Measurements from ENCODE around the gene IL18BP.

DNA sequence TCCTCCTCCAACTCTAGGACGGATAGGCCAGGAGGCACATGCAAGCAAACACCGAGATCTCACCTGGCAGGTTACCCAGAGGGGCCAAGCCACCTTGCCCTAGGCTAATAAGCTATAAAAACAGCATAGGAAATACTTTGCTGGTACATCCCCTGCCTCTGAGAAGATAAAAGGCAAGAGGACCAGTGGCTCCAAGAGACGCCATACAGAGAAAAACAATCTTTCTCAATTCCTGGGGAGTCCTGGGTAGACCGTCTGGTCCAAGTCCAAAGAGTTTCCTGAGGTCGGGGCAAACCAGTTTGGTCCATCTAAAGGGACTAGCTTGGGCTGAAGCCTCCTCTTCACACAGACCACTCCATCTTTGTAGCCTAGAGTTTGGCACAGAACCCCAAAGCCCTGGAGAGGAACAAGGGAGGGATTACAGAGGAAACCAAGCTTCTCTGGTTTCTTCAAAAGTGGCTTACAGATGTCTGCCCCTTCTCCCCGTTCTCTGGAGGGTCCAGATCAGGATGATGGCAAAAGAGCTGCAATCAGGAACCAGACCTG lies 41.2 kb downstream of the IL18BP start:
- no peak for TF ChIP-seq POLR2AphosphoS5 (IDR thresholded peaks at IDR 0.05; ENCODE audit: insufficient read depth, low read depth, low read length)
- TF ChIP-seq POLR2A (IDR thresholded peaks at IDR 0.05; ENCODE audit: low read depth, low read length): no peak
- TF ChIP-seq, protein P1, sequence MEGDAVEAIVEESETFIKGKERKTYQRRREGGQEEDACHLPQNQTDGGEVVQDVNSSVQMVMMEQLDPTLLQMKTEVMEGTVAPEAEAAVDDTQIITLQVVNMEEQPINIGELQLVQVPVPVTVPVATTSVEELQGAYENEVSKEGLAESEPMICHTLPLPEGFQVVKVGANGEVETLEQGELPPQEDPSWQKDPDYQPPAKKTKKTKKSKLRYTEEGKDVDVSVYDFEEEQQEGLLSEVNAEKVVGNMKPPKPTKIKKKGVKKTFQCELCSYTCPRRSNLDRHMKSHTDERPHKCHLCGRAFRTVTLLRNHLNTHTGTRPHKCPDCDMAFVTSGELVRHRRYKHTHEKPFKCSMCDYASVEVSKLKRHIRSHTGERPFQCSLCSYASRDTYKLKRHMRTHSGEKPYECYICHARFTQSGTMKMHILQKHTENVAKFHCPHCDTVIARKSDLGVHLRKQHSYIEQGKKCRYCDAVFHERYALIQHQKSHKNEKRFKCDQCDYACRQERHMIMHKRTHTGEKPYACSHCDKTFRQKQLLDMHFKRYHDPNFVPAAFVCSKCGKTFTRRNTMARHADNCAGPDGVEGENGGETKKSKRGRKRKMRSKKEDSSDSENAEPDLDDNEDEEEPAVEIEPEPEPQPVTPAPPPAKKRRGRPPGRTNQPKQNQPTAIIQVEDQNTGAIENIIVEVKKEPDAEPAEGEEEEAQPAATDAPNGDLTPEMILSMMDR (IDR thresholded peaks at IDR 0.05; ENCODE audit: extremely low read depth in 1 of 2, insufficient read depth in 1 of 2, low read depth in 1 of 2, low read length in 2 of 2): no peak
- no peak for TF ChIP-seq EZH2 (IDR thresholded peaks at IDR 0.05; ENCODE audit: borderline replicate concordance, low read depth, low read length, severe bottlenecking)
- TF ChIP-seq, protein P2, sequence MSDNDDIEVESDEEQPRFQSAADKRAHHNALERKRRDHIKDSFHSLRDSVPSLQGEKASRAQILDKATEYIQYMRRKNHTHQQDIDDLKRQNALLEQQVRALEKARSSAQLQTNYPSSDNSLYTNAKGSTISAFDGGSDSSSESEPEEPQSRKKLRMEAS (IDR thresholded peaks at IDR 0.05; ENCODE audit: insufficient read depth, insufficient read length): no peak
- TF ChIP-seq JUN (IDR thresholded peaks at IDR 0.05; ENCODE audit: borderline replicate concordance, insufficient read depth, insufficient read length, low read depth): no peak
- no peak for TF ChIP-seq GATA2 (IDR thresholded peaks at IDR 0.05; ENCODE audit: insufficient read depth, insufficient read length, low read depth, low read length)
- no peak for TF ChIP-seq FOS (IDR thresholded peaks at IDR 0.05; ENCODE audit: borderline replicate concordance, insufficient read depth, low read length)
- TF ChIP-seq MYC (IDR thresholded peaks at IDR 0.05; ENCODE audit: low read depth, low read length): no peak
